Measurements from ENCODE around the gene TSPOAP1.

The TSPOAP1 gene

GRCh38 chr17:58339755-58340404 is 11.3 kb upstream of the TSPOAP1 start:
- no peak for DNase-seq

DNA sequence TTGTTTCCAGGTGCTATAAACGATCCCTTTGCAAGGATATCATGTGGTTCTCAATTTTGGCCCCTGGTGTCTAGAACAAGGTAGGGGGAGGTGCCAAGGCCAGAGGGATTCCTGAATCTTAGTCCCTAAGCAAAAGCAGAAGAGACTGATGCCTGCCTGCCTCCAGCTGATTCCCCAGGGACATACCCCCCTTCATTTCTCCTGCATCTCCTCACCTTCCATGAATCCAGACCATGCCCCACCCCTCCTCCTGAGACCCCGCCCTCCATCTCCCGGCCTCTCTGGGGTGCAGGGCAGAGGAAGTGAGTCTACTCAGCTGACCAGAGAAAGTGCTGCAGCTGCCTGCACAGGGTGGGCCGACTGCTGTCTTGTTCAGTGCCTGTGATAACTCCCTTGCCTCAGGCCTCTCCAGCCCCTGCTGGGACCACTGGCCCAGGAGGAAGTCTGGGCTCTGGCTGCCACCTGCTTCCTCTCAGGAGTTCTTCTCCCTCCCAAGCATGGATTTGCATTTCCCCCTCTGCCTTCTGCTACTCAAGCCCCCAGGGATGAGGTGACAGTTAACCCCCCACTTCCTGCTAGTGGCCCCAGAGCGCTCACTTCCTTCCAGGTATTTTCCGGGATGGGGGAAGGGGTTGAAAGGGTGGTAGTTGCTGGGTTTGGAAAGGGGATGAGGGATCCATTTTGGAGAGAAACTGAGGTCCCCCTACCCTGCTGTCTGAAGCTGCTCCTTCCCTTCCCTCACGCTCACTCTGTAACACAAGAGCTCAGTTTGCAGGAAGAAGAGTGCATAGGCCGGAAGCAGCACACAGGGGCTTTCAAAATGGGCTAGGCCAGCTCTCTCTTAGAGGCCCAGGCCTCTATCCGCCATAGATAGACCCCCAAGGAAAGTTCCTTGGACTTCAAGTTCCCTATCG is 10.5 kb upstream of the TSPOAP1 start:
- no peak for DNase-seq

GRCh38 chr17:58338454-58338840 is 9.9 kb upstream of the TSPOAP1 start:
- DNase-seq = no peak

DNA sequence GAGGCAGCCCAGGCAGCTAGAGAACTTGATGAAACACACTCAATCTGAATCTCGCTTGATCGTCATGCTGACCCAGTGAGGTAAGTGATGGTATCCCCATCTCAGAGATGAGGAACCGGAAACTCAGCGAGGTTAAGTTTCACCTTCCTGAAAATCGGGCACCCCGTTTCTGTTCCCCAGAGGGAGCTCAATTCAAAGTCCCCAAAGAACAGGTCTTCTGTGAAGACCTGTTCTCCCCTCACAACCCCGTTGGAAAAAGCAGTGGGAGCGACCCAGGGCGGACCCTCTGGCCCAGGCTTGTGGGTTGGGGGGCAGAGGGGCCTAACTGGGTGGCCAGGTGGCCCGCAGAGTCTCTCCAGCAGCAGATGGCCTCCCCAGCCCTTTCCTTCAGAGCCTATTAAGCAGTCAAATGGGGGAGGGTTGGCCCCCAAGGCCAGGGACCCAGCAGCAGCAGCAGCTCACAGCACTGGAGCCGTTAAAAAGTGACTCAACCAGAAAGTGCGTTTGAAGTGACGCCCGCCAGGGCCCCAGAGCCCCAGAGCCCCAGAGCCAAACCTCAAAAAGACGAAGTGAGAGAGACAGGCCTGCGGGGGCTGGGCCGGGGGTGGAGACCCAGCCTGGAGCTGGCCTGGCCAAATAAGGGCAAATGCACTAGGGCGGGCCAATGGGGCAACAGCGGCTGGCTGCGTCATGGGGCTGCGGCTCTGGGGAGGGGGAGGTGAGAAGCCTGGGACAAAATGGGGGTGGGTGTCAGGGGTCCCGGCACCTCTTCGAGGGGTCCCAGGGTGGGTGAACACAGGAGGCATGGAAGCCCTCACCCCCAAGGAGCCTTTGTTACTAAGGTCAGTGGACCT is 9.2 kb upstream of the TSPOAP1 start:
- no peak for DNase-seq

GRCh38 chr17:58337210-58337599 is 8.6 kb upstream of the TSPOAP1 start:
- DNase-seq = no peak

GRCh38 chr17:58336456-58337209 is 8.0 kb upstream of the TSPOAP1 start:
- no peak for DNase-seq

- no peak for DNase-seq
Measured at GRCh38 chr17:58335779-58336455, 7.3 kb upstream of the TSPOAP1 start.

DNA sequence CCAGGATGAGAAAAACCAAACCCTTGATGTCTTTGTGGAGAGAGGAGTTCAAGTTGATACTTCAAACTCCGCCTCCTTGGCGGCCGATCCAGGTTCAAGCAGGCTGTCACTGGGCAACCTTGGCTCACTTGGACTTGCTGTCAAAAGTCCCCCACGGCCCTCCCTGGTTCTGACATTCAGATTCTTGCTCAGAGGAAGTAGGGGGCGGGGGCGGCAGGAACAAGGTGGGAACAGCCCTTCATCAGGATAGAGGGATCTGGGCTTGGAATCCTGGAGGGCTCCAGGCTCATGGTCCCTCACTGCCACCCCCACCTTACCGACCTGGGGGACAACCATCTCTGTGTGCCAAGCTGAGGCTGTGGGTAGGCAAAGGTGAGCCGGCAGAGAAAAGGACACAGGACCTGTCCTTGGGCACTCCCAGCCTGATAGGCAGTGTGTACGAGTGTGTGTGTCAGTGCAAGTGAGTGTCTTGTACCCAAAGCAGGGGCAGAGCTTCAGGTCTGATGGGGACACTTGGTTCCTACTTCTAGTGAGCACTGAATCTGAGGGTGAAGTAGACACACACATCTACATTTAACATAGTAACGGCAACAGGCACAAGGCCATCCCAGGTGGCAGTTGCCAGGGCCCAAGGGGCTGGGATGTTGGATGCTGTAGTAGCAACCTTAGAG is 6.6 kb upstream of the TSPOAP1 start:
- no peak for DNase-seq

- DNase-seq = no peak
Measured at GRCh38 chr17:58334661-58335060, 6.1 kb upstream of the TSPOAP1 start.

DNA sequence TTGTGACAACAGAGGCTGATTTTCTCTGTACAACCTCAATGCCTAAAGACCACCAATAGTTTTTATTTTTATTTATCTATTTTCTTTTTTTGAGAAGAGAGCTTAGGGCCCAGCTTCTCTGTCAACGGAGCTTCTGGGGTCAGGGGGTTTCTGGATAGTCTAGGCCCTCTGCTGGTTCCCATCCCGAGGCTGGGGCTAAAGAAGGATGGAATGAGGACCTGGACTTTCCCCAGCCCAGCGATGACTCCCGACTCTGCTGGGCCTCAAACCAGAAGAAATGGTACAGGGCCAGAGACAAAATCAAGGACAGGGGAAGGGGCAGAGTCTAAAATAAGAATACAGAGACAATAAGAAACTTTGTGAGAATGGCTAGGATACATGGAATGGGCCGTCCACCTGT is 5.7 kb upstream of the TSPOAP1 start:
- no peak for DNase-seq

- DNase-seq = no peak
Measured at GRCh38 chr17:58333736-58334207, 5.2 kb upstream of the TSPOAP1 start.

- no peak for DNase-seq
Measured at GRCh38 chr17:58332778-58333735, 4.5 kb upstream of the TSPOAP1 start.

DNA sequence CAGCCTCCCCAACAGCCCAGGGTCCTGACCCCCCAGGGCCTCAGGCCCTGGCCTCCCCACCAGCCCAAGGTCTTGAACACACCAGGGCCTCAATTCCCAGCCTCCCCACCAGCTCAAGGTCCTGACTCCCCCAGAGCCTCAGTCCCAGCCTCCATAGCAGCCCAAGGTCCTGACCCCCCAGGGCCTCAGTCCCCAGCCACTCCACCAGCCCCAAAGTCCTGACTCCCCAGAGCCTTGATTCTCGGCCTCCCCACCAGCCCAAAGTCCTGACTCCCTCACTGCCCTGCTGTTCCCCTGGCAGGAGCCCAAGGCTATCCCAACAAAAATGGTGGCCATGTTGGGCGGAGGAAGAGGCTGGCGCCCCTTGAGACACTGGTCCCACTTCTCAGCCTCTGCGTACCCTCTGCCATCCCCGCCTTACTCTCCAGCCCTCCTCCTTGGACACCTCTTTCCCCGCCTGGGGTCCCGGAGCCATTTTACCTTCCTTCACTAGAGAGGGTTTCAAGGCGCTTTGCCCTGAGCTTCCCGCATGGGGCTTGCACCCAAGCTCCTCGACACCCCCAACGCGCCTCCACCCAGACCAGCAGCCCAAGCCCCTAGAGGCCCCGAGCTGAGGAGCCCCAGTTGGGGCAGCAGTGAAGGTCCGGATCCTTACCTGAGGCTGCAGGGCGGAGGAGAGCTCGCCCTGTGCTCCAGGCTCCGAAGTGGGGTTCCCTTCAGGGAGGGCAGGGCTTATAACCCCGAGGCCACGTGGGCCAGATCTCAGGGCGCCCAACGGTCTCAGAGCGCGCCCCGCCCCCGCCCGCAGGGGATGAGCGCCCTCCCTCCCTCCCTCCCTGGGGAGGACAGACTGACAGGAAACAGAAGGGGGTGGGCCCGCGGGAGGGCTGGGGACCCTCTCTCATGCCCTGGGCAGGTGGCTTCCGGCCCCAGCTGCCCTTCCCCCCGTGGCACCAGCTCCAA is 3.5 kb upstream of the TSPOAP1 start:
- no peak for DNase-seq

DNA sequence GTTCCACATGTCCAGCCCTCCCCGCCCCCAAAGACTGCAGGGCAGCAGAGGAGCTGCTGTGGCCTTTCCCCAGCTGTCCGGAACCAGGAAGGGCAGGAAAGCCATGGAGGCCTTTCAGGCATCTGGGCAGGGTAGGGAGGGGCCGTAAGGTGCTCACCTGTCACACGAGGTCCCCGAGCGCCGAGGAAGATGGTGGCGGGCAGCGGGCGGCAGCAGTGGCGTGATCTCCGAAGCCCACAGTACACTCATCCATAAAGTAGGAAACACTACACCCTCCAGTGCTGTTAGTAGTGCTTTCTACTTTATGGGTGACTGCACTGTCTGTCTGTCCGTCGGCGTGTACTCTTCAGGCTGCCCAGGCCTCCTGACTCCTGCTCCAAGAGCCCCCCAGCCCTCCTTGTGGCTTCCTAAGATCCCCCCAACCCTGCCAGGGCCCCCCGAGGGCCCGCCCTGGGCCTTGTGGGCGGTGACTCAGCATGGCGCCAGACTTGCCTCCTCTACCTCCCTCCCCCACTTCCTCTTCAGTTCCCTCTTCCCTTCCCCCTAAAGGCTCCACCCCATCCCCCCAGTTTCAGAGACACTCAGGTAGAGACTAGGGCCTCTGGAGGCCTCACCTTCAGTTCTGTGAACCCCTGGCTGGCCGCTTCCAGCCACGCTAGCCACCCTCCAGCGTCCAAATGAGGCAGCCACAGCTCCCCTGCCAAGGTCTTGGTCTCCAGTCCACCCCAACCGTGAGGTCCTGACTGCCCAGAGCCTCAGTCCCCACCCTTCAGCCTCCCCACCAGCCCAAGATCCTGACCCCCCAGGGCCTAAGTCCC is 2.6 kb upstream of the TSPOAP1 start:
- no peak for DNase-seq

DNA sequence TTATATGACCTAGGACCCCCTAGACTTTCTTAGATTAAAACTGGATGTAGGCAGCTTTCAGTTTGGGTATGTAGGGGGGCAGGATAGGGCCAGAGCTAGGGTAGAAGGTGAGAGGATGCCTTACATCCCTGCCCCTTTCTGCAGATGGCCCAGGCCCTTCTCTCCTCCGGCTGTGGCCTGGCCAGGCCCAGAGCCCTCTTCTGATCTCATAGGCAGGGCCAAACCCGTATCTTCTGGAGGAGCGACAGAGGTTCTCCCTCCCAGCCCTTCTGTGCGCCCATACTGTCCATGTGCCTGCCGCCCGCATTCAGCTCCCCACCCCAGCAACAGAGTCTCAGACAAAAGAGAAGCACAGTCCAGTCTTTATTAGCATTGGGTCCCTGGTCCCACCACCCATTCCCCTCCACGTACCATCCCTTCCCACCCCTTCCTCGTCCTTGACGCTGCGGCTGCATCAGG is 2.0 kb upstream of the TSPOAP1 start:
- no peak for DNase-seq

DNA sequence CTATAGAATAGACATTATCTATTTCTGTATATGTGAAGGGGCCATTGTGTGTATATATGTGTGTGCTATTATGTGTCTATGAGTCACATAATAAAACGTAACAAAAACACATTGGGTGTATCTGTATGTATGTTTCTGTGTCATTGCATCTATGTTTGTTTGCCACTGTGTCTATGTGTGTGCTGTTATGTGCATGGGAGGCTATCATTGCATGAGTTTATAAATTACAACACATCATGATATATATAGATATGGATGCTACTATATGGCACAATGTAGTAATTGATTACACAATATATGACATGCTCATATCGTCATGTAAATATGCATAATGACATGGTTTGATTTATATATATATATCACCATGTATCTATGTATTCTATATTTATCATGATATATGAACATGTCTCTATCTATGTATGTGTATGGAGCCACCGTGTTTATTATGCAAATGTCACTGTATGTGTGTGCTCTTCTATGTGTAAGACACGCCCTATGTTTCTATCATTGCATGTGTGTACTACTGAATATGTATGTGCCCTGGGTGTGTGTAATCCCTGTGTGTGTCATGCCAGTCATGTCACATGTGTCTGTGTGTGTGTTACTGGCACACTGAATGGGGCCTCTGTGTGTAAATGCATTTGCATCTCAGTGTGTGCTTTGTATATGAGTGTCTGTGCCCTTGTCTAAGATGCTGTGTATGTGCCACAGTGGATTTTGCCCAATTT is 1.4 kb upstream of the TSPOAP1 start:
- DNase-seq = no peak
